ENCODE measurements around the gene TMEM232.
"Not testable (repeated sequence)": the region's sequence is repeated elsewhere in the genome, so short reads cannot be mapped to it uniquely, and the experiment has no call there.

TMEM232 gene

GRCh38 chr5:110705349-110705748 lies 21.1 kb downstream of the TMEM232 start:
- no peak for DNase-seq

DNA sequence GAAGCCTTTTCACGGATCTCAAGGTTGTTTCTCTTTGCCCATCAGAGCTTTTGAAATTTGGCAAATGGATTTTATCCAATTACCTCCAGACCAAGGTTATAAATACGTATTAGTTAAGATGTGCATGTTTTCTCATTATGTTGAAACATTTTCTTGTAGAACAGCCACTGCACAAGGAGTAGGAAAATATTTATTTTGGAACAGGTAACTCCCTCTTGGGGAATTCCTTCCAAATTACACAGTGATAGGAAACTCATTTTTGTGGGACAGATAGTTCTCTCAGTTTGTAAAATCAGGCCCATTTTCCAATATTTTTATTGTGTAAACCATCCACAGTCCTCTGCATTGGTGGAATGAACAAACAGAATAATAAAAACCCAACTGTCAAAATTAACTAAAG lies 23.0 kb downstream of the TMEM232 start:
- no peak for DNase-seq

DNA sequence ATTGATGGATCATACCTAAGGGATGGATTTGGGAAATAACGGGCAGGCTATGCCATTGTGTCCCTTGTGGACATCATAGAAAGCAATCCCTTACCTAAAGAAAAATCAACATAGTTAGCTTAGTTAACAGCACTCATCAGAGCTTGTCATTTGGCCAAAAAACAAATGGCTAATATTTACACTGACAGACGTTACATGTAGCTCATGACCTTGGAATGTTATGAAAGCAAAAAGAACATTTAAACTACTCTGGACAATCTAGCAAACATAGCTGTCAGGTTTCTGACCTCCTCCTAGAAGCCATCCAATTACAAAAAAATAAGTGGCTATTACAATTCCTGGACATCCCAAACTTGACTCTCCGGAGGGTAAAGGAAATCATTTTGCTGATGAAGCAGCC lies 23.8 kb downstream of the TMEM232 start:
- no peak for DNase-seq

GRCh38 chr5:110702300-110702699 lies 24.2 kb downstream of the TMEM232 start:
- DNase-seq: no peak

DNA sequence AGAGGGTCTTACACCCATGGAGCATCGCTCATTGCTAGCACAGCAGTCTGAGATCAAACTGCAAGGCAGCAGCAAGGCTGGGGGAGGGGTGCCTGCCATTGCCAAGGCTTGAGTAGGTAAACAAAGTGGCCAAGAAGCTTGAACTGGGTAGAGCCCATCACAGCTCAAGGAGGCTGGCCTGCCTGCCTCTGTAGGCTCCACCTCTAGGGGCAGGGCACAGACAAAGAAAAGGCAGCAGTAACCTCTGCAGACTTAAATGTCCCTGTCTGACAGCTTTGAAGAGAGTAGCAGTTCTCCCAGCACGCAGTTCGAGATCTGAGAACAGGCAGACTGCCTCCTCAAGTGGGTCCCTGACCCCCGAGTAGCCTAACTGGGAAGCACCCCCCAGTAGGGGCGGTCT lies 33.8 kb downstream of the TMEM232 start:
- DNase-seq: not testable (repeated sequence)

- DNase-seq: not testable (repeated sequence)
These were observed 35.9 kb downstream of the TMEM232 start for GRCh38 chr5:110690587-110690986.

DNA sequence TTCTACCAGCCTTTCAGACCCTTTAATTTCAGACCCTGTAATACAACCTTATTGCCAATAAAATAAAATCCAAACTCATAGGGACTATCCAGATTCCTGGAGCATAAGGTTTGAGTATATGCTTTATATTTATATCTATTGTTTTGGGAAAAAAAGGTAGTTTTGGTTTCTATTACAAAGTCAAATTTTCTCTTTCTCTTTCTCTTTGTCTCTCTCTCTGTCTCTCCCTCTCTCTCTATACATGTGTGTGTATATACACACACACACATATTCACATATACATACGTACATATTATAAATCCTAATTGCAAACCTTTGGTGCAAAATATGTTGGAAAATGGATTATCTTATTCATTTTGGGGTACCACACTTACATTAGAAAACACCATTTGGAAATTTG lies 39.0 kb downstream of the TMEM232 start:
- no peak for DNase-seq

DNA sequence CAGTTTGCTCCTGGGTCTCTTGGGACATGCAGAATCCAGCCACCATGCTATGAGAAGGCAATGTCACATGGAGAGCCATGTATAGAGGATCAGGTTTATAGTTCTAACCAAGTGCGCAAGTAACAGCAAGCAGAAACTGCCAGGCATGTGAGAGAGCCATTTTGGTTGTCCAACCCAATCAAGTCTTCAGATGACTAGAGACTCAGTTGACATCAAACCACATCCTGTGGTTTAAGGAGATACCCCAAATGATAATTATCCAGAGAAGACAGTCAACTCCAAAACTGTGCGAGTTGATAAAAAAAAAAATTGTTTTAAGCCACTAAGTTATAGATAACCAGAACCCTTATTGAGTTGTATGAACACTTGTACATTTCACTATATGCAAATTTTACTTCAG lies 40.2 kb downstream of the TMEM232 start:
- DNase-seq: no peak

GRCh38 chr5:110681953-110682352 lies 44.5 kb downstream of the TMEM232 start:
- no peak for DNase-seq

- no peak for DNase-seq
These were observed 45.4 kb downstream of the TMEM232 start for GRCh38 chr5:110681109-110681508.

DNA sequence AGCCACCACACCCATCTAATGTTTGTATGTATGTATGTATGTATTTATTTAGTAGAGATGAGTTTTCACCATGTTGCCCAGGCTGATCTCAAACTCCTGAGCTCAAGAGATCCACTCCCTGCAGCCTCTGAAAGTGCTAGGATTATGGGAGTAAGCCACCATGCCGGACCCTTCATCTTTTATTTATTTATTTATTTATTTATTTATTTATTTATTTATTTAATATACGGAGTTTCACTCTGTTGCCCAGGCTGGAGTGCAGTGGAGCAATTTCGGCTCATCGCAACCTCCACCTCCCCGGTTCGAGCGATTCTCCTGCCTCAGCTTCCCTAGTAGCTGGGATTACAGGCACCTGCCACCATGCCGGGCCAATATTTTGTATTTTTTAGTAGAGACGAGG lies 49.9 kb downstream of the TMEM232 start:
- not testable (repeated sequence) for DNase-seq

GRCh38 chr5:110665184-110665726 lies 61.2 kb downstream of the TMEM232 start:
- no peak for DNase-seq

GRCh38 chr5:110663525-110663924 lies 62.9 kb downstream of the TMEM232 start:
- DNase-seq: no peak

- DNase-seq: no peak
These were observed 68.5 kb downstream of the TMEM232 start for GRCh38 chr5:110658006-110658405.

- no peak for DNase-seq
These were observed 73.1 kb downstream of the TMEM232 start for GRCh38 chr5:110653231-110653970.

DNA sequence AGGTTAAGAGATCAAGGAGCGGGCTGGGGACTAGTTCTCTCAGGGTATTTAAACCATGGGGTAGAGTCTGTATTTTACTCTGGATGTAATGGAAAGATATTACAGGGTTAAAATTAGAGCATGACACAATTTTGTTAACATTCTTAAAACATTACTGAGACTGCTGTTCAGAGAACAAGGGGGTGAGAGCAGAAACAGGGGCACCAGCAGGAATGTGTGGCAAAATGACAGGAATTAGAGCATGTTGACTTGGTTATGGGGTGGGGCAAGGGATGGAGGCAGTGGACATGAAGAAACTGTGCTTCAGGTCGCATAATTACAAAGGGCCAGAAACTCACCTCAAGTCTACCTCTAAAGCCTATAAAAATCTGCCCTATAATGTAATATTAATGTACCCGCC lies 75.0 kb downstream of the TMEM232 start:
- no peak for DNase-seq

DNA sequence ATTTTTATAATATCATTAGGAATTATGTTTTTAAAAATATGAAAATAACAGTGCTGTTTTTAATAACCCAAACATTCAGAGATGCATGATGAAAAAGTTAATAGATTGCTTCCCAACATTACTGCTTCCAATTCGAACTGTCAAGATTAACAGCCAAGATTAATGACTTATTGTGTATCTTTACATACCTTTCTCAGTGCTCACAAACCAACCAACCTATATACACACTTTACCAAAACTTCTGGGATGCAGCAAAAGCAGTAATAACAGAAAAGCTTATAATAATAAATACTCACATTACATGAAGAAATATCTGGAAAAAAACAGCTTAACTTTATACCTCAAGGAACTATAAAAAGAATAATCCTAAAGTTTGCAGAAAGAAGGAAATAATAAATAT lies 82.1 kb downstream of the TMEM232 start:
- no peak for DNase-seq

GRCh38 chr5:110638970-110639902 lies 87.2 kb downstream of the TMEM232 start:
- no peak for DNase-seq

GRCh38 chr5:110634475-110634874 lies 92.0 kb downstream of the TMEM232 start:
- no peak for DNase-seq

GRCh38 chr5:110631236-110631635 lies 95.2 kb downstream of the TMEM232 start:
- no peak for DNase-seq

DNA sequence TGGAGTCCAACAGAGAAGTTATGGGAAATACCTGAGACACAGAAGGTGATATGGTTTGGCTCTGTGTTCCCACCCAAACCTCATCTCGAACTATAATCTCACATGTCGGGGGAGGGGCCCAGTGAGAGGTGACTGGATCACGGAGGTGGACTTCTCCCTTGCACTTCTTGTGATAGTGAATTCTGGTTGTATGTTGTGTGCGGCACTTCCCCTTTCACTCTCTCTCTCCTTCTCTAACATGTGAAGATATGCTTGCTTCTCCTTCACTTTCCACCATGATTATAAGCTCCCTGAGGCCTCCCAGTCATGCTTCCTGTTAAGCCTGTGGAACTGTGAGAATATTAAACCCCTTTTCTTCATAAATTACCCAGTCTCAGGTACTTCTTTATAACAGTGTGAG lies 96.1 kb downstream of the TMEM232 start:
- DNase-seq: no peak

DNA sequence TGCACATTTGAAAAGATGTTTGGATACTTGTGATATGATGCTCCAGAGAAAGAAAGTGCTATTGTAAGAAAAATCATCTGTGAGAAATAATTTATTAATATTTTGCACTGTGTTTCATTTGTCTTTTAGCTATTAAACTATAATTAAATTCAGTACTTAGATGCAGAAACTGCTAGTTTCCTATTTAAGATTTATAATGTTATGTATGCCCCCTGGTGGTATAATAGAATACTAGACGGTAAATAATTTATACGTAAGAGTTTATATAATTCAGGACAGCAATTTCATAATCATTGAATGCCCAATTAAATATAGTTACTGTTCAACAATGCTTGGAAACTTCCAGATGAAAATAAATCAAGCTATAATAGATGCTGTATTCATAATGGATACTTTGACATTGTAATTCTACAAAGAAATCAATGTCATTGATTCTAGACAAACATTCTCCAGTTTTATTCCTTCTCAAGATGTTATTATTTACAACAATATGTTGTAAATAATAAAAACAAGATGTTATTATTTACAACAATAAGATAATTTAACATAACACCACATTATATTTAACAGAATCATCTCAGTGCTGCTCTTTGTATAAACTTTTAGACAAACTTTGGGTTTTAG lies 101.0 kb downstream of the TMEM232 start:
- peak; percentile 41 for DNase-seq

- no peak for DNase-seq
These were observed 102.6 kb downstream of the TMEM232 start for GRCh38 chr5:110623874-110624273.
